ENCODE results near the gene ARMH3.

Gene ARMH3

DNA sequence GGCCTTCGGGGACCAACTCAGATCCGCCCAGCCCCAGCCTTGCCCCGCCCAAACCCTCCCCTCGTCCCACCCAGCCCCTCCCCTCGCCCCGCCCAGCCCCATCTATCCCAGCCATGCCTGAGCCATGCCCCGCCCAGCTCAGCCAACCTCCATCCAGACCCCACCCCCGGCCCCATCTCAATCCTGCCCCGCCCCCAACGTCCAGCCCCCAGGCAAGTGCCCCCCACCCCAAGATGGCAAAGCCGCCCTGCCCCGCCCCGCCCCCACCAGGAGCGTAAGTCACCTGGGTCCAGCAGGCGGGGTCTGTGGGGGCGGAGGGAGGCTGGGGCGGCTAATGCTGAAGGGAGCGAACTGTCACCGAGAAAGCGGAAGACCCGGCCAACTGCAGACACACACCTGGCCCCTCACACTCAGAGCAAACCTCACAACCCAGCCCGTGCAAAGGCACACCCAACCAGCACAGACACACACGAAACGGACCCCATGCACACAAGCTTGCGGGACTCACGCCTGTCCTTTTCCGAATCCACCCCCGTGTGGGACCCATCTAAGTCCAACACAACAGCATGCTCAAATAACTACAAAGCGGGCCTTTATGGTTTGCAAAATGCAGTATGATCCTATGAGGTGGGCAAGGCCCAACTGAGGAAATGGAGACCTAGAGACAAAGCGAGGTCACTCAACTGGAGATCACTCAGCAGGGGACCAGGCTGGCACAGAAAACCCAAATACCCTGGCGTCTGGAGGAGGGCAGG, 226.2 kb downstream of the ARMH3 start:
- TF ChIP-seq, protein P1, sequence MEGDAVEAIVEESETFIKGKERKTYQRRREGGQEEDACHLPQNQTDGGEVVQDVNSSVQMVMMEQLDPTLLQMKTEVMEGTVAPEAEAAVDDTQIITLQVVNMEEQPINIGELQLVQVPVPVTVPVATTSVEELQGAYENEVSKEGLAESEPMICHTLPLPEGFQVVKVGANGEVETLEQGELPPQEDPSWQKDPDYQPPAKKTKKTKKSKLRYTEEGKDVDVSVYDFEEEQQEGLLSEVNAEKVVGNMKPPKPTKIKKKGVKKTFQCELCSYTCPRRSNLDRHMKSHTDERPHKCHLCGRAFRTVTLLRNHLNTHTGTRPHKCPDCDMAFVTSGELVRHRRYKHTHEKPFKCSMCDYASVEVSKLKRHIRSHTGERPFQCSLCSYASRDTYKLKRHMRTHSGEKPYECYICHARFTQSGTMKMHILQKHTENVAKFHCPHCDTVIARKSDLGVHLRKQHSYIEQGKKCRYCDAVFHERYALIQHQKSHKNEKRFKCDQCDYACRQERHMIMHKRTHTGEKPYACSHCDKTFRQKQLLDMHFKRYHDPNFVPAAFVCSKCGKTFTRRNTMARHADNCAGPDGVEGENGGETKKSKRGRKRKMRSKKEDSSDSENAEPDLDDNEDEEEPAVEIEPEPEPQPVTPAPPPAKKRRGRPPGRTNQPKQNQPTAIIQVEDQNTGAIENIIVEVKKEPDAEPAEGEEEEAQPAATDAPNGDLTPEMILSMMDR (IDR thresholded peaks at IDR 0.05; ENCODE audit: insufficient read depth, low read length, poor library complexity, severe bottlenecking): no peak
- Histone ChIP-seq H3K27me3 (replicated peaks; ENCODE audit: control insufficient read depth, insufficient read depth, low read length) (no peaks in the 10 kb centered on the region), H3K36me3 (ENCODE audit: control insufficient read depth, insufficient read depth, low read length) (no peaks in the 10 kb centered on the region; the same call in 1 of the 2 replicates), H3K4me3 (replicated peaks; ENCODE audit: low read depth, low read length) (peak overlapping the region; percentile 65)
- DNase-seq (ENCODE audit: extremely low read depth, insufficient read length): peak; percentile 83

DNA sequence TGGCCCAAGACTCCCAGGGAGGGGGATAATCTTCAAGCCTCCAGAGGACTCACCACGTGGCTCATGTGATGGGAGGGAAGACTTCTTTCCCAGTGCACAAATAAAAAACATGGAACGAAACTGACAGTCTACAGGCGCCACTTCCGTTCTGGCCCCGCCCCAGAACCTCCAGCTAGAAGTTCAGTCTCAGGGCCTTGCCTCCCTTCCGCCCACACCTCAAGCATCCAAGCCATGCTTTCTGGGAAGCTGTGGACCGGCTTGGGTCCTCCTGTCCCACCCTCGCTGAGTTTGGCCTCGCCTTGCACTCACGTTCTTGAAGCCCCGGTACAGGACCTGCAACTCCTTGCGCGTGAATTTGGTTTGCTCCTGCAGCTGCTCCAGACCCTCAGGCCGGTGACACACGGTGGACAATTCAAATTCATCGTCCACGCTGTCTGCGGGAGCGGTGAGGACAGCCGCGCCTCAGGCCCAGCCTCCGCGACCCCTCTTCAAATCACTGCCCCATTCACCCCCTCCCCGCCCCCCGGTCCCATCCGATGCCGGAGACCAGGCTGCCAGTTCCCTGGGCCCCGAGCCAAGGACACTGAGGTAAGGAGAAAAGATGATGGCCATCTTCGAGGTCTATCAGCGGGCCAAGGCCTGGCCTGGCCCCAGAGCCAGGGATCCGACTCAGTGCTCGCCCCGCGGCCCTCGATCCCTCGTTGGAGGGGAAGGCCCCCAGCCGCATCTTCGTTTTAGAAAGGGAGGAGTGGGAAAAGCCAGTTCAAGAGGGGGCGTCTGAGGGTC, 227.0 kb downstream of the ARMH3 start:
- Histone ChIP-seq H3K27me3 (replicated peaks; ENCODE audit: control insufficient read depth, insufficient read depth, low read length) (no peaks in the 10 kb centered on the region), H3K4me3 (replicated peaks; ENCODE audit: low read depth, low read length) (peak overlapping the region; percentile 31; the same call in 1 of the 2 replicates)
- DNase-seq (ENCODE audit: extremely low read depth, insufficient read length): no peak

DNA sequence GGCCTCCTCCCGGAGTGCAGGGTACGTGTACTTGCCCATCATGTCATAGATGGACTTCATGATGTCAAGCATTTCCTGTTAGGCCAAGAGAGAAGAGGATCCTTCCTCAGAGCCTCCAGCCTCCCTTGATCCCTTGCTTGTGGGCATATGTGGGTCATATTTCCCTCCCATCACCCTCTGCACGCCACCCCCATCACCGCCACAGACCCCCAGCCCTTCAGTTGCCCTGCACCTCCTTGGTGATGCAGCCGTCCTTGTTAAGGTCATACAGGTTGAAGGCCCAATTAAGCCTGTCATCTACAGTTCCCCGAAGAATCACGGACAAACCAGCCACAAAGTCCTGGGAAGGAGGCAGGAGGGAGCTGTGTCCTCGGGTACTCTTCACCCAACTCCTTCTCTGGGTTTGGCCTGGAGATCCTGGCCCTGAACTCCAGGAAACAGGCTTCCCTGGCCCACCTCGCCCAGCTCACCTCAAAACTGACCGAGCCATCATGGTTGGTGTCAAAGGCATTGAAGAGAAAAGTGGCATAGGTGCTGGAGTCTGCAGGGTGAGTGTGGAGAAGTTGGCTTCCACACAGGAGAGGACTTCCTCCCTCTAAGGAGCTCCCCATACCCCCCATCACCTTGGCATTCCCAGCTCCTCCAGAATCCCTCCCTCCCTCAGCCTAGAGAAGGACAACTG, 227.9 kb downstream of the ARMH3 start:
- no peak for DNase-seq (ENCODE audit: extremely low read depth, insufficient read length)
- TF ChIP-seq, protein P1 (IDR thresholded peaks at IDR 0.05; ENCODE audit: insufficient read depth, low read length, poor library complexity, severe bottlenecking): no peak
- H3K36me3 ChIP-seq (ENCODE audit: control insufficient read depth, insufficient read depth, low read length): no peaks in the 10 kb centered on the region; the same call in 1 of the 2 replicates

More for the DNA sequence above, 227.0 kb downstream of the ARMH3 start:
- TF ChIP-seq, protein P1 (IDR thresholded peaks at IDR 0.05; ENCODE audit: insufficient read depth, low read length, poor library complexity, severe bottlenecking): no peak
- no peaks in the 10 kb centered on the region; the same call in 1 of the 2 replicates for H3K36me3 ChIP-seq (ENCODE audit: control insufficient read depth, insufficient read depth, low read length)

DNA sequence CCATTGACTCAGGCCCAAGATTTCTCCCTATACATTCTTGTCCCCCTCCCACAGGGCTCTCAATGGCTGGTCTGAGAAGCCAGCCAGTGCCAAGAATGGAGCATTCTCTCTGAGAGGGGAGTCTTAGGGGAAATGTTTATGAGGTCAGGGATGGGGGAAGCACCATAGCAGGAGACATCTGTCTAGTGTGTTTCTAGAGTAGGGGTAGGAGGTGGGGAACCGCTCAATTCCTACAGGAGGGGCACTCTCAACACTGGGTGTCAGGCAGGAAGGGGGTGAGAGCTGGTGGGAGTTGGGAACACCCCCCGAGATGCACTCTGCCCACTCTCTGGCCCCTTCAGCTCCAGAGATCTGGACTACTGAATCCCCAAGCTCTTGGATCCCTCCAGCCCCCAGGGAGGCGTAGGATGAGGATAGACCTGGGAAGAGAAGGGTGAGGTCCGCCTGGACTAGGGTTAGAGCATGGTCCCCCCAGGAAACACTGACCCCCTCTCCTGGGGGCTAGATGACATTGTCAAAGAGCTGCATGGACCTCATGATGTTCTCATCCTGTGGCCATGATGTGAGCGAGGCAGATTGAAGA, 229.0 kb downstream of the ARMH3 start:
- Histone ChIP-seq H3K27me3 (replicated peaks; ENCODE audit: control insufficient read depth, insufficient read depth, low read length) (no peaks in the 10 kb centered on the region), H3K4me3 (replicated peaks; ENCODE audit: low read depth, low read length) (no peak overlapping the region), H3K36me3 (ENCODE audit: control insufficient read depth, insufficient read depth, low read length) (no peaks in the 10 kb centered on the region; the same call in 1 of the 2 replicates)
- TF ChIP-seq, protein P1 (IDR thresholded peaks at IDR 0.05; ENCODE audit: insufficient read depth, low read length, poor library complexity, severe bottlenecking): no peak
- no peak for DNase-seq (ENCODE audit: extremely low read depth, insufficient read length)

More for the DNA sequence above, 227.9 kb downstream of the ARMH3 start:
- Histone ChIP-seq H3K27me3 (replicated peaks; ENCODE audit: control insufficient read depth, insufficient read depth, low read length) (no peaks in the 10 kb centered on the region), H3K4me3 (replicated peaks; ENCODE audit: low read depth, low read length) (no peak overlapping the region)

DNA sequence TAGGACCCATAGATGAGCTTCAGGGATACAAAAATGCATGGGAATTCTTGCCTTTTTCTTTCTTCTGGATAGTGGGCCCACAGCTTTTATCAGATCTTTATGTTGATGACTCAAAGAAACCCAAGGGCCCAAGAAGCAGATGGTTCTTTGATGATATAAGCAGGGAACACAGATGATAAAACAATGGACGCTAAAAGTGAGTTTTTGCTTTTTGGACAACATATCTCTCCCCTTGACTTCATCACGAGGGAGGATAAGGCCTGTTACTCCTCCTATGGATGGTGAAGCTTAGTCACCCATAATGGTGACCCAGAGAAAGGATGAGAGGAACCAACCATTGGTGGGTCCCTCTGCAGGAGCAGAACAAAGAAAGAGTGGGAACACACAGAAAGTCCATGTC, 231.2 kb downstream of the ARMH3 start:
- TF ChIP-seq, protein P1 (IDR thresholded peaks at IDR 0.05; ENCODE audit: insufficient read depth, low read length, poor library complexity, severe bottlenecking): no peak
- Histone ChIP-seq H3K27me3 (replicated peaks; ENCODE audit: control insufficient read depth, insufficient read depth, low read length) (no peaks in the 10 kb centered on the region), H3K4me3 (replicated peaks; ENCODE audit: low read depth, low read length) (no peak overlapping the region), H3K36me3 (ENCODE audit: control insufficient read depth, insufficient read depth, low read length) (no peaks in the 10 kb centered on the region; the same call in 1 of the 2 replicates)
- DNase-seq (ENCODE audit: extremely low read depth, insufficient read length): no peak
